Measurements from ENCODE around the gene FOXN1. TPM values are rescaled to one million over a fixed set of nuclear protein-coding genes. Genes with fewer than 3 reads are reported as not detected.
"Not testable (repeated sequence)": the region's sequence is repeated elsewhere in the genome, so short reads cannot be mapped to it uniquely, and the experiment has no call there.

FOXN1 gene
- total RNA-seq, 1 donor from 2014 or later = not detected

- TF ChIP-seq, protein P1, sequence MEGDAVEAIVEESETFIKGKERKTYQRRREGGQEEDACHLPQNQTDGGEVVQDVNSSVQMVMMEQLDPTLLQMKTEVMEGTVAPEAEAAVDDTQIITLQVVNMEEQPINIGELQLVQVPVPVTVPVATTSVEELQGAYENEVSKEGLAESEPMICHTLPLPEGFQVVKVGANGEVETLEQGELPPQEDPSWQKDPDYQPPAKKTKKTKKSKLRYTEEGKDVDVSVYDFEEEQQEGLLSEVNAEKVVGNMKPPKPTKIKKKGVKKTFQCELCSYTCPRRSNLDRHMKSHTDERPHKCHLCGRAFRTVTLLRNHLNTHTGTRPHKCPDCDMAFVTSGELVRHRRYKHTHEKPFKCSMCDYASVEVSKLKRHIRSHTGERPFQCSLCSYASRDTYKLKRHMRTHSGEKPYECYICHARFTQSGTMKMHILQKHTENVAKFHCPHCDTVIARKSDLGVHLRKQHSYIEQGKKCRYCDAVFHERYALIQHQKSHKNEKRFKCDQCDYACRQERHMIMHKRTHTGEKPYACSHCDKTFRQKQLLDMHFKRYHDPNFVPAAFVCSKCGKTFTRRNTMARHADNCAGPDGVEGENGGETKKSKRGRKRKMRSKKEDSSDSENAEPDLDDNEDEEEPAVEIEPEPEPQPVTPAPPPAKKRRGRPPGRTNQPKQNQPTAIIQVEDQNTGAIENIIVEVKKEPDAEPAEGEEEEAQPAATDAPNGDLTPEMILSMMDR (IDR thresholded peaks at IDR 0.05; ENCODE audit: insufficient read depth, low read length, poor library complexity, severe bottlenecking) = no peak
- H3K4me3 ChIP-seq (ENCODE audit: low read depth, low read length) = no peak overlapping the region
- DNase-seq (ENCODE audit: low read depth) = no peak
Observed at GRCh38 chr17:28518132-28518531, 12.0 kb downstream of the FOXN1 start.

GRCh38 chr17:28518578-28518977 lies 12.4 kb downstream of the FOXN1 start:
- peaks cover 24% of the 10 kb centered on the region for H3K27me3 ChIP-seq (ENCODE audit: control insufficient read depth, insufficient read depth, low read length)
- no peaks in the 10 kb centered on the region for H3K36me3 ChIP-seq (ENCODE audit: control insufficient read depth, insufficient read depth, low read length)
- no peak for DNase-seq (ENCODE audit: low read depth)
- TF ChIP-seq, protein P1 (IDR thresholded peaks at IDR 0.05; ENCODE audit: insufficient read depth, low read length, poor library complexity, severe bottlenecking) = no peak
- H3K4me3 ChIP-seq (ENCODE audit: low read depth, low read length) = no peak overlapping the region

More at GRCh38 chr17:28518132-28518531, 12.0 kb downstream of the FOXN1 start:
- Histone ChIP-seq H3K27me3 (ENCODE audit: control insufficient read depth, insufficient read depth, low read length) (peaks cover 27% of the 10 kb centered on the region), H3K36me3 (ENCODE audit: control insufficient read depth, insufficient read depth, low read length) (no peaks in the 10 kb centered on the region)

DNA sequence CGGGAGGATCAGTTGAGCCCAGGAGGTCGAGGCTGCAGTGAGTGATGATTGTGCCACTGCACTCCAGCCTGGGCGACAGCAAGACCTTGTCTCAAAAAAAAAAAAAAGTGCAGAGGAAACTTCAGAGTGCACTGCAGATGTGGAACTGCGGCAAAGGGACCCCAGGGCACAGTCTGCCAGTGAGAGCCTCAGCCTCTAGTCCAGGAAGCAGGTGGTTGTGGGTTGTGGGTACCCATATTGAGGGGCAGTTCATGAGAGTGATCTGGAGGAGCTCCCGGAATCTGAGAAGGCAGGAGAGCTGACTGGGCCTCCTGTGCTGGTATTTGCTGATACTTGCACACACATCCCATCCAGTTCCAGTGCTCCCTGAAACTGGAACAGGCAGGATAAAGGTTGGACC lies 13.1 kb downstream of the FOXN1 start:
- Histone ChIP-seq H3K27me3 (ENCODE audit: control insufficient read depth, insufficient read depth, low read length) (peaks cover 18% of the 10 kb centered on the region), H3K4me3 (ENCODE audit: low read depth, low read length) (no peak overlapping the region), H3K36me3 (ENCODE audit: control insufficient read depth, insufficient read depth, low read length) (no peaks in the 10 kb centered on the region)
- TF ChIP-seq, protein P1 (IDR thresholded peaks at IDR 0.05; ENCODE audit: insufficient read depth, low read length, poor library complexity, severe bottlenecking) = no peak
- DNase-seq (ENCODE audit: low read depth) = no peak

DNA sequence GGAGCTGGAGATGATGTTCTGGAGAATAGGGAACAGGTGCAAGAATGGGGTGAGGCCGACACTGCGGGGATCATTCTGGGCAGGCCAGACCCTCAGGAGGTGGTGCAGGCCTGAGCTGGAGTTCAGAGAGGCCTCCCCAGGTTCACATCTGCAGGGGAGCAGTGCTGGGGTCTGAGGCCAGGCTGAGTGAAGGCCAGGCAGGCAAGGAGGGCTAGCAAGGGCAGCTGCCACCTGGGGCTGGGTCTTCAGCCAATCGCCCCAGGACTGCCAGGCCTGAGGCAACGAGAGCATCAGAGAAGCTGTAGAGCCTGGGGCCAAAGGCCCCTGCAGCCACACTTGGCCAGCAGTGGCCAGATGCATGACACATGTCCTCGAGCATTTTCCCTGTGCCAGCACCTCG lies 14.5 kb downstream of the FOXN1 start:
- Histone ChIP-seq H3K36me3 (ENCODE audit: control insufficient read depth, insufficient read depth, low read length) (no peaks in the 10 kb centered on the region), H3K27me3 (ENCODE audit: control insufficient read depth, insufficient read depth, low read length) (peaks cover 12% of the 10 kb centered on the region), H3K4me3 (ENCODE audit: low read depth, low read length) (no peak overlapping the region)
- DNase-seq (ENCODE audit: low read depth) = no peak
- TF ChIP-seq, protein P1 (IDR thresholded peaks at IDR 0.05; ENCODE audit: insufficient read depth, low read length, poor library complexity, severe bottlenecking) = no peak

DNA sequence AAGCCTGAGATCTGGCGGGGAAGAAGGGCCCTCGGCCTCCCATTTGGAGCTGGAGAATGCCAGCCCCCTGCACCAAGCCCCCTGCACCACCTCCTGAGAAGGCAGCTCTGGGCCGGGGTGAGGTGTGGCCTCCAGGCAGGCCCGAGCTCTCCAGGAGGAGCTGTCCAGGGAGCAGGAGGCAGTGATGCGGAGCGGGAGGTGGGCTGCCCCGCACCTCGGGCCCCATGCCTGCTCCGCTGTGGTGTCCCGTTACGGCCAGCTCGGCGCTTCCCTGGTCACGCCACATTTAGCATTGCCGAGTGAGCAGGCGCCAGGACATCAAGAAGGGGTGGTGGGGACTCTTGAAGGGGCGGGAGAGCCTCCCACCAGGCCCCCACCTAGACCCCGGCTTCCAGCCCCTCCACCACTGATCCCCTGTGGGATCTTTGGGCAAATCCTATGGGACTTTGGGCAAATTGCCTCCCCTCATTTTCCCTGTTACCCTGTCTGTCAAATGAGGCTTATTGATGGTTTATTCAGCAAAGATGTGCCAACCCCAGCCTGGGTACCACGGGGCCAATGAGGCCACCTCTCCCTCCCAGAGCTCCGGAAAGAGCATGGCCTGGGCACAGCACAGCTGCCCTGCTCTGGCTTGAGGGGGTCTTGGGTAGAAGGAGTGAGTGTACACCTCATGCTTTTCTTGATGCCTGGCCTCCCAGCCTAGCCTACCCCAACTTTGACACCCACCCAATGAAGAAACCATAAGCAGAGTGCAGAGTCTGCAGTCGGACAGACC lies 15.3 kb downstream of the FOXN1 start:
- DNase-seq (ENCODE audit: low read depth) = no peak
- Histone ChIP-seq H3K27me3 (ENCODE audit: control insufficient read depth, insufficient read depth, low read length) (peaks cover 12% of the 10 kb centered on the region), H3K4me3 (ENCODE audit: low read depth, low read length) (no peak overlapping the region), H3K36me3 (ENCODE audit: control insufficient read depth, insufficient read depth, low read length) (no peaks in the 10 kb centered on the region)
- TF ChIP-seq, protein P1 (IDR thresholded peaks at IDR 0.05; ENCODE audit: insufficient read depth, low read length, poor library complexity, severe bottlenecking) = no peak

DNA sequence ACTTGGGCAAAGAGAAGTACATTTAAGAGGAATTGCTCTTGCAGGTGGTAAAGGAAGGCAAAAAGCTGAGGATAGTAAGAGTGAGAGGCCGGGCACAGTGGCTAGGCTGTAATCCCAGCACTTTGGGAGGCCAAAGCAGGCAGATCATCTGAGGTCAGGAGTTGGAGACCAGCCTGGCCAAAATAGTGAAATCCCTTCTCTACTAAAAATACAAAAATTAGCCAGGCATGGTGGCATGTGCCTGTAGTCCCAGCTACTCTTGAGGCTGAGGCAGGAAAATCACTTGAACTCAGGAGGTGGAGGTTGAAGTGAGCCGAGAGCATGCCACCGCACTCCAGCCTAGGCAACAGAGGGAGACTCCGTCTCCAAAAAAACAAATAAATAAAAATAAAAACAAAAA lies 16.1 kb downstream of the FOXN1 start:
- H3K4me3 ChIP-seq (ENCODE audit: low read depth, low read length); H3K36me3 ChIP-seq (ENCODE audit: control insufficient read depth, insufficient read depth, low read length); DNase-seq (ENCODE audit: low read depth): not testable (repeated sequence)
- peaks cover 12% of the 10 kb centered on the region for H3K27me3 ChIP-seq (ENCODE audit: control insufficient read depth, insufficient read depth, low read length)
